GM19238 (cell line): ENCODE results near the gene PRSS53.
A peak's percentile ranks its signal among the peaks of the same experiment; 100 is the strongest.

Experiments used
- DNase-seq: peaks from one replicate; pipeline ENCODE4 v3.0.0; 2011; ENCODE audit warnings: low spot score; ENCODE audit not compliant: insufficient read length

PRSS53 gene

GRCh38 chr16:31079342-31079944, 9.3 kb downstream of the PRSS53 start:
- DNase-seq, result no peak

- DNase-seq, result no peak
Observed at GRCh38 chr16:31078597-31079341, 10.0 kb downstream of the PRSS53 start.

GRCh38 chr16:31077592-31078396, 10.9 kb downstream of the PRSS53 start:
- no peak for DNase-seq

- DNase-seq, result no peak
Observed at GRCh38 chr16:31077024-31077423, 11.7 kb downstream of the PRSS53 start.

- no peak for DNase-seq
Observed at GRCh38 chr16:31076319-31076718, 12.4 kb downstream of the PRSS53 start.

GRCh38 chr16:31074814-31075183, 13.9 kb downstream of the PRSS53 start:
- DNase-seq, result no peak

GRCh38 chr16:31073970-31074813, 14.6 kb downstream of the PRSS53 start, which contains the start of the genes ZNF646 and ZNF668:
Gene ZNF646 (plus strand): TSS chr16:31074422. CDS start chr16:31076325, 1,903 bp downstream.
Gene ZNF668 (minus strand): TSS chr16:31074240. CDS start chr16:31064459, 9,781 bp downstream.
- DNase-seq, result peak; percentile 97

- peak; percentile 83 for DNase-seq
Observed at GRCh38 chr16:31073142-31073969, 15.4 kb downstream of the PRSS53 start.

- DNase-seq, result no peak
Observed at GRCh38 chr16:31072540-31073141, 16.1 kb downstream of the PRSS53 start.

GRCh38 chr16:31071861-31072260, 16.9 kb downstream of the PRSS53 start:
- DNase-seq, result no peak

- no peak for DNase-seq
Observed at GRCh38 chr16:31067342-31067741, 21.4 kb downstream of the PRSS53 start.

- no peak for DNase-seq
Observed at GRCh38 chr16:31064882-31065461, 23.8 kb downstream of the PRSS53 start.

- no peak for DNase-seq
Observed at GRCh38 chr16:31063843-31064611, 24.7 kb downstream of the PRSS53 start.

GRCh38 chr16:31063495-31063842, 25.3 kb downstream of the PRSS53 start:
- no peak for DNase-seq

- no peak for DNase-seq
Observed at GRCh38 chr16:31061813-31062440, 26.8 kb downstream of the PRSS53 start.

GRCh38 chr16:31061126-31061812, 27.5 kb downstream of the PRSS53 start:
- DNase-seq, result no peak

- DNase-seq, result no peak
Observed at GRCh38 chr16:31055613-31056012, 33.1 kb downstream of the PRSS53 start.

GRCh38 chr16:31052114-31052513, 36.6 kb downstream of the PRSS53 start:
- DNase-seq, result no peak
